ENCODE data around the gene PHEX.

Gene PHEX

DNA sequence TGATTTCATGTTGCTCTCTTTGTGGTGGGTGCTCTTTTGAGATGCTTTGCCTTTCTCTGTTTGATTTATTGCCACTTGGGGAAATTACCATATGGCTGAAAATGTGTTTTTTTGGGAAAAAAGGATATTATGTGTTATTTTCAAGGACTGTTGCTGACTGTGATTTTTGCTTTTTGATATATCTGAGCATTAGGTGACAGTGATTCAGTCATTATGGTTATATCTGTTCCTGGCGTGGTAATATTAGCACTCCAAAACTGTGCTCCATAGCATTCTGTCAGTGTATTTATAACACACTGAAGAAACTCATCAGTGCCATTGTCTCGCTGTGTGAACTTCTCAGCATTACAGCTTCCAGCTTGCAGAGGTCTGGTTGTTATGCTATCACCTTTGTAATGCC is 73.8 kb downstream of the PHEX start:
- DNase-seq (ENCODE audit: low read depth): no peak

DNA sequence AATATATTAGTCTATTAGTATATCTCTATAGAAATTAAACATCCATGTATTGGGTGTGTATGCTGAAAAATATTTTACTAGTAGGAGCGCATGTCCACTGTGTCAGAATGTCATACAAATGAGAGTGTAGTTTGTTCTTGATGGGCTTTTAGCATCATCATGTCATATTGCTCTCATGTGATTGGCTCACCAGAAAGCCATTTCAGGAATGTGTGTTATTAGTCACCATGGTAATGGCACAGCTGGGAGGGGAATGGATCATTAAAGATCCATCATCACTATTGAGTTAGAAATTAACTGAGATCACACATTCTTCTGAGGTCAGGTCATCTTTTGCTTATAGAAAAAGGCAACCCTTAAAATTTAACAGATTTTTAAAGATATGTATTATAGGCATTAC is 77.3 kb downstream of the PHEX start:
- no peak for DNase-seq (ENCODE audit: low read depth)

DNA sequence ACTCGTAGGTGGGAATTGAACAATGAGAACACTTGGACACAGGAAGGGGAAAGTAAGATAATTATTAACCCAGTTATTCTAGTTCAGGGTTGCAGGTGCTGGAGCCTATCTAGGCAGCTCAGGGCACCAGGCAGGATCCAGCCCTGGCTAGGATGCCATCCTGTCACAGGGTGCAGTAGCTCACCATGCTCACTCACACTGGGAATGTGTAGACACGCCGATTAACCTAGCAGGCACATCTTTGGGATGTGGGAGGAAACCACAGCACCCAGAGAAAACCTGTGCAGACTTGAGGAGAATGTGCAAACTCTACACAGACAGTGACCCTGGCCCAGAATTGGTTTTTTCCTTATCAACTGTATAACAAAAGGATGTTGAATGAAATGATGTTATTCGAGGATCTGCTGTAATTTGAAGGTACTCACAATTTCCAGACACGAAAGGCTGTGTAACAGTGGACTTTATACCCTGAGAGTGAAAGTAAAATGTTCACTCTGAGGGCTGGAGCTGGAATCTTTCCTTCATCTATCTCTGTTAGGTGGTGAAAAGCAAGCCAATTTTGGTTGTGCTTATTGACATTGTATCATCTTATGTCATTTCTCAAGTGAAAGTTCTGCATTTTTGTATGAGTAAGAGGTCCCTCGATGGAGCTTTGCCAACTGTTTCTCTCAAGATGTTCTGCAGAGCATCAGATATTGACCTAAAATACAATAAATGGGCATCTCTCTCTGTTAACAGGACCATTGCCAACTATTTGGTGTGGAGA is 78.8 kb downstream of the PHEX start:
- no peak for DNase-seq (ENCODE audit: low read depth)

DNA sequence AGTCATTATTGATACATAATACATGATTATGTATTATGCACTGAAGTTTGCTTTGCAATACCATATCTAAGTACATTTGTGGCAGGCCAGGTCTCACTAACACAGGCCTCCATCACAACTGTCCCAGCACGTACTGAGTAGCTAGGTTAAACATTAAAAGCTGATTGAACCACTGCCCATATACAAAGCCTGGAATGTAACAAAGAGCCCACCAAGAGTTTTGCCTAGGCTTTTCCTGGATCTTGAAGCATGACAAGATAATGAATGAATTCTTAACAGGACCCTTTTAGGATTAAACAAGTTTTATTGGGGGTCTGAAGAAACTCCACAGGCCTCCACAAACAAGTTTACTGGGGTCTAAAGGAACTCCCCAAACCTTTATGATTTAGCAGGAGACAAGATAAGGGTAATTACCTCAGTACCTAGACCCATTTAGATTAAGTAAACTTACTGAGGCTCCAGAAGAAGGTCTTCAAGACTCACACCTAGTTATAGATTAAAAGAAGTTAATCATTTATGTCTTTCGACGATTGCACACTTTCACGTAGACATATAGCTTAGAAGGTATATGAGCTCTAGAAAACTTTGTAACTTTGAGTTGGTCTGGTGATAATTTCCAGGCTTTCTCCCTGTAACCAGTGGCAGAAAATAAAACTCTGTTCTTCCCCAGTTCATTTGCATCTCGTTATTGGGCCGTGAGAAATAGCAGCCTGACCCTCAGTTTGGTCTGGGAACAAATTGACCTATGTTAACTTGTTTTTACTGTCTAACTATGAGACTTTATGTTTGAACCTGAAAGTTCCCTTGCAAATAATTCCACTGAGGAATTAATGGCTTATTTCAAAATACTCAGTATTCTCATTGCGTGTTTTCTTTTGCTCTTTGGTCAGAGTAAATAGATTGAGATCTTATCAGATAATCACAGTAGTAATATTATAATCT is 84.8 kb downstream of the PHEX start:
- DNase-seq (ENCODE audit: low read depth): no peak

DNA sequence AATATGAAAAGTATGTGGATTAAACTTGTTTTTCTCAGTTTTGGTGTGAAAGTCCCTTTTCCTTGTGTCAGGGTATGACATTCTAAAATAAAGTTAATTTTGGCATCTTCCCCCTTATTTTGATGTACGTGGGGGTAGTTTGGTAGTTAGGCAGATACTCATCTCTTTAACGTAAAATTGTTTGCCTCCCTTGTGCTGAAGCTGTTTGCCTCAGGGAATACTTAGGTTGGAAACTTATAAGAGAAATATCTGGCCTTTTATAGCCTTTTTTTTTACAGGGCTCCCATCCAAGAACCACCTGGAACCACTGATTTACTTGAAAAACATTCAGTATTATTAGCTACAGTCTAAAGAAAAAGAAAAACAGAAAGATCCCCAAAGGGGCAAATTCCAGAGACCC is 85.5 kb downstream of the PHEX start:
- DNase-seq (ENCODE audit: low read depth): no peak

DNA sequence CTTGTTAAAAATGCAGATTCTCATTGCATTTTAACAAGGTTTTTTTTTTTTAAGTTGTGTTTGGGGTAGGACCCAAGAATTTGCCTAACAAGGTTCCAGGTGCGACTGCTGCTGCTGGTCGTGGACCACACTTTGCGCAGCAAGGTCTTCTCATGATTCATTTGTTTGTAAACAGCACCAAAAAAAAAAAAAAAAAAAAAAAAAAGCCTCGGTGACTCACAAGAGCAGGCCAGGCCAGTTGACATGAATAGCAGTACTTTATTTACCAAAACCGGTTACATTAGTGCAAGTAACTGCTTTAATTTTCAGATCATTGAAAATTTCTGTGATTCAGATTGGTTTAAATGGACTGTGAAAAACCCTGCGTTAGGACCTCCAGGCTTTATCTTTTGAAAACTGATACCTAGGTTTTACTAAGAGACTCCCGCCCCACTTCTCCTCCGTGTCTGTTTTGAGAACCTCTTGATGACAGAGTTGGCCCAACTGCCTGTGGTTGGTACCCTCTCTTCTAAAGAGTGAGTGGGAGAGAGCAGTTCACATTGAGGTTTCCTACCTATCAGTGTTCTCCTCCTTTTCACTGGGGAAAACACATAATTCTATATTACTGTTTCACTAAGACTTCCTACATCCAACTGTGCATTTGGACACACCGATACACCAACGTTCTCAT is 86.2 kb downstream of the PHEX start:
- DNase-seq (ENCODE audit: low read depth): no peak

DNA sequence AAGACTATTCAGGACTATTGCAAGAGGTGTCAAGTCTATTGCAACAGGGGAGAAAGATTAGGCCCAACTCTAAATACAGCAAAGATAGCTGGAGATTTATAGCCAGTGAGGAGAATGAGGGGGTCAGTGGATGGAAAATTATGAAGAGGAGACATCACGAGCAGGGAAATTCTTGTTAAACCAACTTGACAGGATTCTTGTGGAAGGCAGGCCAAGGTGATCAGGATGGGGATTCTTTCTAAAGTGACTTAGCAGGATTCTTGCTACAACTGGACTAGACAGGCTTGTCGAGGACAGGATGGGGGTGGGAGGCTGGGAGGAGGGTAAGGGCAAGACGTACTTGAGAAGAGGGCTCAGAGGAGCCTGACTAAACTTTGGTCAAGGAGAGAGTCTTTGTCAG is 89.0 kb downstream of the PHEX start:
- DNase-seq (ENCODE audit: low read depth): no peak

DNA sequence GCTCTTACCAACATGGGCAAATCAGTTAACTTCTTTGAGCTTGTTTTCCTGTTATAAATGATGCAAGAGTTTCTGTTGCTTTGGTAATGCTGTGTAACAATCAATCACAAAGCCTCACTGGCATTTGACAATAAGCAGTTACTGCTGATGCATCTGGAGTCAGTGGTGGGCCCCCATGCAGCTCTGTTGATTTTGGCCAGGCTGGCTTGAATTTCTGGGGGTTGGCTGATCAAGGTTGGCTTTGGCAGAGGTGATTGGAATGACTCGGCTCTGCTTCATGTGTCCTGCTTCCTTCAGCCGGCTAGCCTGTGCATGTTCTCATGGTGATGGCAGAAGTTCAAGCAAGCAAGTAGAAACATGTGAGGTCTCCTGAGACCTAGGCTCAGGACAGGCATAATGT is 90.4 kb downstream of the PHEX start:
- no peak for DNase-seq (ENCODE audit: low read depth)

DNA sequence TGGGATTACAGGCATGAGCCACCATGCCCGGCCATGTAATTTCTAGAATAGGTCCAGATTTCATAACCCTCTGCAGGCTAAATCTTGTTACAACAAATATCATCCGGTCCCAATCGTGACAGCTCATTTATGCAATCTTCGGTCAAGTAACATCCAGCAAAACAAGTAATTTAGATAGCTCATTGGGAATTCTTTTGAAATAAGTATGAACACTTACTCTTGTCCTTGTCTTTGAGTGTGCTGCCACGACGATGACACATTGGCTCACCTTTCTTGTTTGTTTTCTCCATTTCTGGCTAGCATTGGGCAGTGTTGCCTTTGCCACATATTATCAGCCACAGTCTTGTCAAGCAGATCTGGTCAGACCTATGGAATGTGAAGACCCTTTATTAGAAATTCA is 92.0 kb downstream of the PHEX start:
- DNase-seq (ENCODE audit: low read depth): no peak

DNA sequence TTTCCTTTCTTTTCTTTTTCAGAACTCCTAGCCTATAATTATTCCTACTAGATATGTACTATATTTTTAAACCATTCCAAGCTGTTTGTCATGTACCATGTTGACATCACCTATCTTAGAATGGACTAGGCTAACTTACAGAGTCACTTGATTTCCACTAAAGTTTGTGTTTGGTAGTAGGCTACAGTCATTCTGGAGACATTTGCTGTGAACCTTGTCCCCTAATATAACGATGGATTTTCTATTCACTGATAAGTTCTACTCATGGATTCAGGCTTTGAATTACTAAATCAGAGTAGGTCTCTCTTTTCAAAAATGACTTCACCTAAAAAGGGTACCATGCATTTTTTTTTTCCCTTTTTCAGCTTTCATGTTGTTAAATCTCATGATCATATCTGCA is 93.4 kb downstream of the PHEX start:
- DNase-seq (ENCODE audit: low read depth): no peak

DNA sequence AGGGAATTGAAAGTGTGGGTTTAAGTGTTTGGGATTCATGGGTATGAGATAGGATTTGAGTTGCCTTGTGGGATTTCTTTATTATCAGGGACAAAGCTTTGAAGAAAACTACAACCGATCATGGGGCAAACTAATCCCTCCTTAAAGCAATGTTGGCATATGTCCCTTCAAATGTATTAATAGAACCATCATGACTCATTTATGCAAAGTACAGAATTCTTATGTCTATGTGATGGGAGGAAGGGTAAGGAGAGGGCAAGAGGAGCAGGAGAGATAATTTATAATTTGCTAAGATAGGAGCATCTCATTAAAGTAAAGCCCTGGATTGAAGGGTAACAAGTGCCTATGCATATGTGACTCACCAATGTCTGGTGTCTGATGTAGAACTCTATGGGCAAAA is 94.2 kb downstream of the PHEX start:
- no peak for DNase-seq (ENCODE audit: low read depth)

DNA sequence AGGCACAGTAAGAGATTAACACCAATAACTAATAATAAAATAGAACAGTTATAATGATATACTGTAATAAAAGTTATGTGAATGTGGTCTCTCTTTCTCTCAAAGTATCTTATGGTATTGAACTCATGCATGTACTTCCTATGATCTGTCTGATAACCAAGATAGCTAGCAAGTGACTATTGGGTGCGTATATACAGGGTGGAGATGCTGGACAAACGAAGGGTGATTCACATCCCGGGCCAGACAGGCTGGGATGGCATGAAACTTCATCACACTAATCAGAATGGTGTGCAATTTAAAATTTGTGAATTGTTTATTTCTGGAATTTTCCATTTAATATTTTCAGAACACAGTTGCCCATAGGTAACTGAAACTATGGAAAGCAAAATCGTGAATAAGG is 96.8 kb downstream of the PHEX start:
- no peak for DNase-seq (ENCODE audit: low read depth)

DNA sequence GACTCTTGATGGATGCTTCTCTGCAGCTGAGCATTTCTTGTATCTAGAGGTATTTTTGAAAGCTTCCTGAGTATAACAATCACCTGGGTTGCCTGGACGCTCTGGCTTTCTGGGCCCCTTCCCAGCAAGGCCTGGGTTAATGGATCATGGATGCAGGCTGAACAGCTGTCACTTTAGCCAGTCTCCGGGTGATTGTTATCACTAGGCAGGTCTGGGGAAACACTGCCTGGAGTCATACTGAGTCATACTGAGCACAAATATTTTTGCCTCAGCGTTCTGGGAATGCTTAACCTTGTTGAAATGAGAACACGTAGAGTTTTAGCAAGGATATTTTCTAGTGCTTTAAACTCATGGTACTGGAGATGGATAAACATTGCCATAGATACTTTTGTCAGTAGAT is 102.6 kb downstream of the PHEX start:
- no peak for DNase-seq (ENCODE audit: low read depth)

DNA sequence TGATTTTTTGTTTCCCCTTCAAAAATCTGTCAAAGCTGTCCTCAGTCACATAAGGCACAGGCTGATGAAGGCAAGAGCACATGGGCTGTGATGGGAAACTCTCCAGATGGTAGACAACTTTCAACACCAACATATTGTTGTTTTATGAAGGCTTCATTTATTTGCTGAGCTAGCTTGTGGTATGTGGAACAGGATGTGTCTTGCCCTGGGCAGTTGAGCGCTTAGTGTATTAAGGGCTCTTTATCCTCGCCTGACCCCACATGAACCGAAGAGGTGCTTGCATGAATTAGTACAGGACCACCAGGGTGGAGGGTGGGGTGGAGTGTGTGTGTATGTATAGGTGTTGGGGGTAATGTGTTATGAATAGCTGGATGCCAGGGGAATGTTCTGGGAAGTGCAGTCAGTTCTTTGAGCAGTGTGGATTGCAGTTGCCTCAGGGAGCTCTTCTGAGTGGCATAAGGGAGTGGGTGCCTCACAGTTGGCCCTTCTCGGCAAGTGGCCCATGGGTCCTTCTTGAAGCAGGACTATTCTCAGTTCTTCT is 103.1 kb downstream of the PHEX start:
- no peak for DNase-seq (ENCODE audit: low read depth)

DNA sequence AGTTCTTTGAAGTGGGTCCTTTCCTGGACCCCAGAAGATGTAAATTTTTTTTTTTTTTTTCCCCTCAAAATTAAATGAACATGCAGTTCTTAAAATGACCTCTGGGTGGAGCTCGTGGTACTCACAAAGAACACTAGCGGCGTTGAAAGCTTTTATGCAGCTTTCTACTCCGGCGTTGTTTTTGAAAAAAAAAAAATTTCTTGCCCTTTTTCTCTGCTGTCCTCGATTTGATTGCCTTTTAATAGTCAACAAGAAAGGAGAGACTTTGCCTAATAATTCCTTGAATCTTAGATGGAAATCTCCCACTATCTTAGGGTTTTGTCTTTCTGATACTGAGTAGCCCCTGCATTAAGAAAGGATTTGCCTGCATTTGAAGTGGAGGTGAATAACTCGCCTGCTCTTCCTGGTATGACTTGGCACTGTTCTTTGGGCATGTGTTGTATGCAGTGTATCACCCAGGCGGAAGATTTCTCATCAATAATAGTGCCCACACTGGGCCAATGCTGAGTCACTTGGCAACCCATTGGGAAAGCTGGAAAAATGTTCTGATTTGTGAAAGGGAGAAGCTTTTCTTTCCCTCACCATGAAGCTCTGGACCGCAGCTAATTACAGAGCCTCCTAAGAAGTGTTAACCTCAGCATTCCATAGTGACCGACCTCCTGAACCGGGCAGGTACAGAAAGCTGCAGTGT is 104.0 kb downstream of the PHEX start:
- DNase-seq (ENCODE audit: low read depth): peak; percentile 4

DNA sequence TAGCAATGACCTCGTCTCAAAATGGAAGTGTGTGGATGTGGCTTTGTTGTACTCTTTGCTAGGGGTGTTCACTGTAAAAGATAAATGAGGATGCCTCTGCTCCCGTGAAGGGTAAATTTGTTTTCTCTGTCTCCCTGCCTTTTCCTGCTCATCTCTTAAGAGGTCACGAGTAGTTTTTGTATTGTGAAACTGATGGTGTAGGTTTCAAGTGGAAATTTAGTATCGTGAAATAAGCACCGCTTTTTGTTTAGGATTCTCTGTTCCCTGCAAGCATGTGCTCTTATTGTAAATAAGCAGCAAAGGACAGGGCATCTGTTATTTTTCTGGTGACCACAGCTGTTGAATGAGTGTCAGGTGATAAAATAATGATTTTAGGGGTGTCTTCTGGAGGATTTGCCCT is 104.6 kb downstream of the PHEX start:
- DNase-seq (ENCODE audit: low read depth): no peak

DNA sequence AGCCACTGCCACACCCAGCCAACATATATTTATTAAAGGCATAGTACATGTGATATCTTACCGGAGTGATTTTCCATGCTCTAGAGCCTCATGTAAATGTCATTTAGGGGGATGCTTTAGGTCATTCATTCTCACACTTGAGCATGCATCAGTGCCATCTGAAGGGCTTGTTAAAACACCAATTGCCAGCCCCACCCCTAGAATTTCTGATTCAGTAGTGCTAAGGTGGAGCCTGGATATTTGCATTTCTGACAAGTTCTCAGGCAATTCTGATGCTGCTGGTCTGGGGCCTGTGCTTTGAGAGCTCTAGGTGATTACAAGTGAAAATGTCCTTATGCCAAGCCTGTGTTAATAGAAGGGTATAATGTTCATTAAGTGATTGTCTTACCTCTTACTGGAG is 107.7 kb downstream of the PHEX start:
- no peak for DNase-seq (ENCODE audit: low read depth)

DNA sequence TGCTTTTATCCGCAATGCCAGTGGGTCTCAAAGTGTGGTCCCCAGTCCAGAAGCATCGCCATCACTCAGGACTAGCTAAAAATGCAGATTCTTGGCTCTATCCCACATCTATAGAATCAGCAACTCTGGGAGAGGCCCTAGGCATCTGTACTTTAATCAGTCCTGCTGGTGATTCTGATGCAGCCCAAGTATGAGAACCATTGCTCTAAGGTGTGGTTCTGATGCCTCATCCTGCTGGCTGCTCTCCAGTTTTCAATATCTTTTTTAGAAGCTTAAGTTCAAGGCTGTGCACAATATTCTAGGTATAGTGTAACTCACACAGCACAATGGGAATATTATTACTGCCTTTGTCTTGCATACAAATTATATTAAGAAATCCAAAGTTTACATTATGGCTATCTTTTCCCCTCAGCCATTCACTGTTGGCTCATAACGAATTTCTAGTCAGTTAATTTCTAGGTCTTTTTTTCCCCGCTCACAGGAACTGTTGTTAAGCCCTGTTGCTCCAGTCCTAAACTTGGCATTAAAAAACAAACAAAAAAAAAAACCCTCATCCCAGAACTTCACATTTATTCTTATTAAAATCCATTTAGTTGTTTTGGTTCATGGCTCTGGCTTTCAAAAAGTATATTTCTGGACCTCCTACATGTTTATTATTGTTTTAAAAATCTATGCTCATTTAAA is 109.1 kb downstream of the PHEX start:
- no peak for DNase-seq (ENCODE audit: low read depth)

DNA sequence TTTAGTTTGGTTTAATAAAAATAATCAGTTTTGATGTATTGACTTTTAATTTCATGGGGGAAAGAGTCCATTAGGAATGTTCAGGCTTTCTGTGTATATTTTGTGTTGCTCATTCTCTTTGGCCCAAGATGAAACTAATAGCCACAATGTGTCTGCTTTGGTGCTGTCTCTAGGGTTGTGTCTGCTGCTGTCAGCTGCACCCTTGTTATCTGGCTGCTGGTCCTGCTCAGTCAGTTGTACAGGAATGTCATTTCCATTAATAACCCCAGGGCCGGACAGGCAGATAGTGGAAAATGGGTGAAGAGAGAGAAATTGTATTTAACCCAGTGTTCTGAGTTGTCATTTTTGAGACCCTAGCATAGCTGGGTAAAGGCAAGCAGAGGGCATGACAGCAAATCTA is 115.1 kb downstream of the PHEX start:
- DNase-seq (ENCODE audit: low read depth): no peak

DNA sequence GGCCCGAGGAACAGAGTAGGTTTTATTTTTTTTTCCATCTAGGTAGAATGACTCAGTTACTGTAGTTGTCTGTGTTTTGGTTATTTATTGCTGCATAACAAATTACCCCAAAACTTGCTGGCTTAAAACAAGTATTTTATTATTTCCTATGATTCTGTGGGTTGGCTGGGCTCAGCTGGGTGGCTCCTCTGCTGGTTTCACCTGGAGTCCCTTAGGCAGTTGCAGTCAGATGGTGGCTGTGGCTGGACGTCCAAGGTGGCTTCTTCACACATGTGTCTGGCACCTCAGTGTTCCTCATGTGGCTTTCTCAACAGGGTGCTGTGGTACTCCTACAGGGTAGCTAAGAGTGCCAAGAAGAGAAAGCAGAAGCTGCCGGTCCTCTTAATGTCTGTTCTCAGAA is 115.8 kb downstream of the PHEX start:
- no peak for DNase-seq (ENCODE audit: low read depth)

DNA sequence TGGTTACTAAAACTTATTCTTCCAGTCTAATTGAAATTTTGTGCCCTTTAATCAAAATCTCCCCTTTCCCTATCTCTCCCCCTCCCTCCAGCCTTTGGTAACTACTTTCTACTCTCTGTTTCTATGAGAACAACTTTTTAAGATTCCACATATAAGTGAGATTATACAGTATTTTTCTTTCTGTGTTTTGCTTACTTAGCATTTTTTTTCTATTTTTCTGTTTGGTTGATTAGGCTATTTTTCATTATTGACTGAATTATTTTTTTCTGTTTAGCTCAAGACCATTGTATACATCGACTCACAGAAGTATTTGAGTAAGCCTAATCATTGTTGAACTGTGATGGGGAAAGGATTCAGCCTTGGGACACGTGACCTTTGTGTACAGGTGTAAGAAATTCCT is 116.4 kb downstream of the PHEX start:
- DNase-seq (ENCODE audit: low read depth): no peak
